Neutrophil (primary cell): ENCODE results near the gene PPP2R2C.

Source experiments
- H3K27ac ChIP-seq: fragments of 200-600 bp; sonication (generic); 2 replicates; pipeline ENCODE4 v1.5.1; 2016; ENCODE audit warnings: mild to moderate bottlenecking, moderate library complexity
- H3K27me3 ChIP-seq: fragments of 200-600 bp; sonication (generic); 2 replicates; pipeline ENCODE4 v1.6.0; 2016; ENCODE audit warnings: mild to moderate bottlenecking
- H3K36me3 ChIP-seq: fragments of 200-600 bp; sonication (generic); 2 replicates; pipeline ENCODE4 v1.5.1; 2017
- H3K4me1 ChIP-seq, 2 experiments: fragments of 200-600 bp in 1 of 2; sonication (generic) in 1 of 2; 1 replicate in 1 of 2; 2 replicates in 1 of 2; pipeline versions ENCODE4 v1.5.1 to v1.6.1; 2013 to 2016; ENCODE audit warnings: low read depth in 1 of 2, low read length in 1 of 2, mild to moderate bottlenecking in 1 of 2, moderate library complexity in 1 of 2; ENCODE audit not compliant: control insufficient read depth in 1 of 2, insufficient read depth in 1 of 2
- H3K4me3 ChIP-seq, 2 experiments: fragments of 200-600 bp in 1 of 2; sonication (generic) in 1 of 2; 1 replicate in 1 of 2; 2 replicates in 1 of 2; pipeline ENCODE4 v1.5.1; 2013 to 2016; ENCODE audit warnings: low read depth in 1 of 2, low read length in 1 of 2, mild to moderate bottlenecking in 1 of 2, moderate library complexity in 1 of 2
- H3K9me3 ChIP-seq: fragments of 200-600 bp; sonication (generic); 2 replicates; pipeline ENCODE4 v1.5.1; 2016
- TF ChIP-seq, protein P1 (sequence below): fragments of 200-600 bp; sonication (generic); IDR thresholded peaks from 2 replicates; pipeline ENCODE4 v1.5.1; 2016; ENCODE audit warnings: antibody characterized with exemption

PPP2R2C gene

DNA sequence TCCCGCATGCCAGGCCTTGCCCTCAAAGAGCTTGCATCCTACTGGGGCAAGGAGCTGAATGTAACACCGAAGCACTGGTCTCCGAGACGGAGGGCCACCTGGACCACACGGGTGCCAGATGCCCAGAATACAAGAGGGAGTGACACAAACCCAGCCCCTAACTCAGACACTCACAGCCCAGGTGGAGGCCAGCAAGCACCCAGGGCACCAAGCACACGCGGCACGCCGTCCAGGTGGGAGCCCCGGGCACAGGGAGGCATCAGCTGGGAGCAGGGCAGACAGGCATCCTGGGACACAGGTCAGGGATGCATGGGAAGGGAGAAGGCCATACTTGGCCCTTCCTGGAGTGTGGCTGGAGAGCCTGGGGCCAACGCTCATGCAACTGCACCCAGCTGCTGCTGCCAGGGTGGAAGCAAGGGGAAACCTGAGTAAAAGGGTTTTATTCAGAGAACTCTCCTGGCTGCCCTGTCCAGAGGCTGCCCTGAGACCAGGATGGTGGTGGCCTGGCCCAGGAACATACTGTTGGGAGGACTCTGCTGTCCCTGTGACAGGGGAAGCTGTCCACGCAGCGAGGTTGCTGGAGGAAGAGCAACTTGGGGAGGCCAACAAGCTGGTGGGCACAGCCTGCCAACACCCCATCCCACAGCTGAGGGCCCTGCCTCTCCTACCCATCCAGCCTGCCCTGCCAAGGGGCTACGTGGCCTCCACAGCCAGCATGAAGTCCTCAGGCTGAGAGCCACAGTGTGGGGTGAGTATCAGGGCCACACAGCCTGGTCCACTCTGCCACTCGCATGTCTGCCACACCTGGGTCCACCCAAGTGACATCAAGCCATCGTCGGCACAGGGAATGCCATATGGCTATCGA, 22.2 kb upstream of the PPP2R2C start:
- TF ChIP-seq, protein P1, sequence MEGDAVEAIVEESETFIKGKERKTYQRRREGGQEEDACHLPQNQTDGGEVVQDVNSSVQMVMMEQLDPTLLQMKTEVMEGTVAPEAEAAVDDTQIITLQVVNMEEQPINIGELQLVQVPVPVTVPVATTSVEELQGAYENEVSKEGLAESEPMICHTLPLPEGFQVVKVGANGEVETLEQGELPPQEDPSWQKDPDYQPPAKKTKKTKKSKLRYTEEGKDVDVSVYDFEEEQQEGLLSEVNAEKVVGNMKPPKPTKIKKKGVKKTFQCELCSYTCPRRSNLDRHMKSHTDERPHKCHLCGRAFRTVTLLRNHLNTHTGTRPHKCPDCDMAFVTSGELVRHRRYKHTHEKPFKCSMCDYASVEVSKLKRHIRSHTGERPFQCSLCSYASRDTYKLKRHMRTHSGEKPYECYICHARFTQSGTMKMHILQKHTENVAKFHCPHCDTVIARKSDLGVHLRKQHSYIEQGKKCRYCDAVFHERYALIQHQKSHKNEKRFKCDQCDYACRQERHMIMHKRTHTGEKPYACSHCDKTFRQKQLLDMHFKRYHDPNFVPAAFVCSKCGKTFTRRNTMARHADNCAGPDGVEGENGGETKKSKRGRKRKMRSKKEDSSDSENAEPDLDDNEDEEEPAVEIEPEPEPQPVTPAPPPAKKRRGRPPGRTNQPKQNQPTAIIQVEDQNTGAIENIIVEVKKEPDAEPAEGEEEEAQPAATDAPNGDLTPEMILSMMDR = no peak

DNA sequence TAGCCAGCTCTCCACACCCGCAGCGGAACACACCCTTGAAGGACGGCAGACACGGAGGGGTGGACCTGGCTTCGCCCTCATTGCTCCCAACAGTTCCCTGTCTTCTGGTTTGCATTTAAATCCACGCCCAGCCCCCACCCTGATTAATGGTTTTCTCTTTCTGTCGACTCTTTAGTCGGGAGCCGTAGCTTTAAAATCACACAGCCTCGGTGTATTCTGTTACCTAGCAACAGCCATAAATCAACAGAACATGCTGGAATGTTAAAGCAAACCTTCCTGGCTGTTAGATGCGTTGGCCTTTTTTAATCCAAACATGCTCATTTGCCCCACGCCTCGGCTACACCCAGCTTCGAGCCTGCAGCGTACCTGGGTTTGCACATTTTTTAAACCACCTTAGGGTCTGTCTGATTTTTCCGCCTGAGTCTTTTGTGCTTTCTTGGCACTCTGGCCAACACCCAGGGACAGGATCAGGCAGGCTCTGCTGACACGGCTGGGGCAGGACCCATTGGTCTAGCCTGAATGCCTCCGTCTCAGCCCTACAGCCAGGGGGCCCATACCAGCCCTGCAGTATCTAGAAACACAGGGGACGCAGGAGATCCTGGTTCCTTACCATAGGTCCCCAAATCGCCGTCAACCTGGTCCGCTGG, 21.4 kb upstream of the PPP2R2C start:
- TF ChIP-seq, protein P1 = no peak

More for the DNA sequence above, 22.2 kb upstream of the PPP2R2C start:
- H3K9me3 ChIP-seq = no peaks in the 10 kb centered on the region
- peaks cover 17% of the 10 kb centered on the region for H3K27me3 ChIP-seq
- H3K4me3 ChIP-seq = no peak overlapping the region
- no peaks in the 10 kb centered on the region for H3K4me1 ChIP-seq
- H3K27ac ChIP-seq = no peak overlapping the region
- no peaks in the 10 kb centered on the region for H3K36me3 ChIP-seq

DNA sequence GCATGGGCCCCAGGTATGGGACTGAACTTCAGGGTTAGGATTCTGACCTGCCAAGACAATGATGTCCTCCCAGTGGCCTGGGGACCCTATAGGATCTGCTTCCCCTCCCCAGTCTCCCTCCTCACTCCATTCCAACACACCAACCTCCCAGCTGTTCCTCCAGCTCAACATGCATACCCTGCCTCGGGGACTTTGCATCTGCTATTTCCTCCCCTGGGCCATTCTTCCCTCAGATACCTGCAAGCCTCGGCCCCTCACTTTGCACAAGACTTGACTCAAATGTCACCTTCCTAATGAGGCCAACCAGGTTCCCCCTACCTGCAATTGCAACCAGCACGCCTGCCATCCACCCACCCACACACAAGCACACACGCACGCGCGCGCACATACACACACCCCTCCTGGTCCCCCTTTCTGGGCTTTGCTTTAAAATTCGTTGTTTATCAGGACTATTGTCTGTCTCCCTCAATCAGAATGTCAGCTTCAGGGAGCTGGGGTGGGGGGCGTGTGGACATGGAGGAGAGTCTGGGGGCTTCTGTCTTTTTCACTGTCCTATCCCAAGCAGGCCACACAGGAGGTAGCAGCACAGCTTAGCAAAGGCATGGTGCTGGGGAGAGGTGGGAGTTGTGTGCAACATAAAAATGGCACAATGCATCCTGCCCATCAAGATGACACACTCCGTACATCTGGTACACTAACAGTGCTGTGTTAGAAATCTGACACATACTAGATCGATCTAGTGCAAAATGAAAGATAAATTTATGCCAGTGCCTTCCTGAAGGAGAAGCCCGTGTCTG, 20.6 kb upstream of the PPP2R2C start:
- Histone ChIP-seq H3K9me3 (no peaks in the 10 kb centered on the region), H3K27ac (no peak overlapping the region), H3K4me1 (no peaks in the 10 kb centered on the region), H3K4me3 (no peak overlapping the region), H3K27me3 (peaks cover 10% of the 10 kb centered on the region), H3K36me3 (no peaks in the 10 kb centered on the region)
- TF ChIP-seq, protein P1 = no peak

More for the DNA sequence above, 21.4 kb upstream of the PPP2R2C start:
- Histone ChIP-seq H3K9me3 (no peaks in the 10 kb centered on the region), H3K27me3 (peaks cover 16% of the 10 kb centered on the region), H3K36me3 (no peaks in the 10 kb centered on the region), H3K4me1 (no peaks in the 10 kb centered on the region), H3K4me3 (no peak overlapping the region), H3K27ac (no peak overlapping the region)

DNA sequence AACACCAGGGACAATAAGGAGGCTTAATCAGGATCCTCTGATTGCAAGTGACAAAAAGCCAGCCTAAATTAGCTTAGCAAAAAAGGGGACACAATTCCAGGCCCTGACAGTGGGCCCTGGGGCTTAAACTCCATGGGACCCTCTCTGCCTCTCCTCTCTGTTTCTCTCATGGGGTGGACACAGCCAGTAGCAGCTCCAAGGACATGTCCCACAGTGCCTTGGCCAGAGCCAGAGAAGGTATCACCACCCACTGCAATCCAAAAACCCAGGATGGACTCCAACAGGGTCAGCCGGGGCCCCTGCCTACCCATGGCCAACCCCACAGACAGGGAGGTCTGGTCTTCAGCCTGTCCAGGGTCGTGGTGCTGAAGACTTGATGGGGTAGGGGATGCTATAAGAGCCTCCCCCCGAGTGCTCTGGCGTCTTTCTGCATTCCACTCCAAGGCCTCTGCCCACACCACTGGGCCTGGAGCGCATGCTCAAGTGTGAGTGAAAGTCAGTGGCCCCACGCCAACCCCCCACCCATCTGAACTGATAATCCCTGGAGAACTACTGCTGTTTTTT, 19.7 kb upstream of the PPP2R2C start:
- H3K4me3 ChIP-seq = no peak overlapping the region
- H3K27ac ChIP-seq = no peak overlapping the region
- H3K27me3 ChIP-seq = peaks cover 10% of the 10 kb centered on the region
- TF ChIP-seq, protein P1 = no peak
- H3K9me3 ChIP-seq = no peaks in the 10 kb centered on the region
- no peaks in the 10 kb centered on the region for H3K4me1 ChIP-seq
- H3K36me3 ChIP-seq = no peaks in the 10 kb centered on the region

GRCh38 chr4:6491235-6491634, 18.8 kb upstream of the PPP2R2C start:
- Histone ChIP-seq H3K36me3 (no peaks in the 10 kb centered on the region), H3K9me3 (no peaks in the 10 kb centered on the region), H3K4me3 (no peak overlapping the region), H3K27ac (no peak overlapping the region), H3K27me3 (peaks cover 10% of the 10 kb centered on the region), H3K4me1 (no peaks in the 10 kb centered on the region)
- TF ChIP-seq, protein P1 = no peak
